Measurements from ENCODE around the gene COL24A1.
"Not testable (repeated sequence)": the region's sequence is repeated elsewhere in the genome, so short reads cannot be mapped to it uniquely, and the experiment has no call there.

COL24A1 gene

GRCh38 chr1:85846706-85847105, 309.9 kb downstream of the COL24A1 start:
- no peak overlapping the region for H3K4me3 ChIP-seq (replicated peaks; ENCODE audit: low read depth, low read length)

GRCh38 chr1:85839459-85839858, 317.1 kb downstream of the COL24A1 start:
- DNase-seq (ENCODE audit: extremely low read depth, low read depth) = no peak
- no peak for TF ChIP-seq CTCF (IDR thresholded peaks at IDR 0.05; ENCODE audit: low read depth, low read length, missing control alignments)

More at GRCh38 chr1:85846706-85847105, 309.9 kb downstream of the COL24A1 start:
- no peak for TF ChIP-seq CTCF (IDR thresholded peaks at IDR 0.05; ENCODE audit: low read depth, low read length, missing control alignments)
- DNase-seq (ENCODE audit: extremely low read depth, low read depth) = no peak

GRCh38 chr1:85838238-85838637, 318.3 kb downstream of the COL24A1 start:
- DNase-seq (ENCODE audit: extremely low read depth, low read depth) = no peak
- TF ChIP-seq CTCF (IDR thresholded peaks at IDR 0.05; ENCODE audit: low read depth, low read length, missing control alignments) = no peak
- no peak overlapping the region for H3K4me3 ChIP-seq (replicated peaks; ENCODE audit: low read depth, low read length)

More at GRCh38 chr1:85839459-85839858, 317.1 kb downstream of the COL24A1 start:
- H3K4me3 ChIP-seq (replicated peaks; ENCODE audit: low read depth, low read length) = no peak overlapping the region

GRCh38 chr1:85836736-85837135, 319.8 kb downstream of the COL24A1 start:
- no peak for TF ChIP-seq CTCF (IDR thresholded peaks at IDR 0.05; ENCODE audit: low read depth, low read length, missing control alignments)
- DNase-seq (ENCODE audit: extremely low read depth, low read depth) = no peak
- no peak overlapping the region for H3K4me3 ChIP-seq (replicated peaks; ENCODE audit: low read depth, low read length)

- H3K4me3 ChIP-seq (replicated peaks; ENCODE audit: low read depth, low read length); DNase-seq (ENCODE audit: extremely low read depth, low read depth): not testable (repeated sequence)
Observed at GRCh38 chr1:85833165-85833564, 323.4 kb downstream of the COL24A1 start.

- DNase-seq (ENCODE audit: extremely low read depth, low read depth) = no peak
- TF ChIP-seq CTCF (IDR thresholded peaks at IDR 0.05; ENCODE audit: low read depth, low read length, missing control alignments) = no peak
- H3K4me3 ChIP-seq (replicated peaks; ENCODE audit: low read depth, low read length) = no peak overlapping the region
Observed at GRCh38 chr1:85830837-85831236, 325.7 kb downstream of the COL24A1 start.

- DNase-seq (ENCODE audit: extremely low read depth, low read depth) = no peak
- H3K4me3 ChIP-seq (replicated peaks; ENCODE audit: low read depth, low read length) = no peak overlapping the region
- no peak for TF ChIP-seq CTCF (IDR thresholded peaks at IDR 0.05; ENCODE audit: low read depth, low read length, missing control alignments)
Observed at GRCh38 chr1:85824066-85824840, 332.3 kb downstream of the COL24A1 start.
